NCI-H748 (cell line): Measurements from ENCODE around the gene HSPA5.
A peak's percentile ranks its signal among the peaks of the same experiment; 100 is the strongest.
"Not testable (repeated sequence)": the region's sequence is repeated elsewhere in the genome, so short reads cannot be mapped to it uniquely, and the experiment has no call there.

ENCODE experiments used
- DNase-seq: peaks from one replicate; lab custom pipeline; 2025; ENCODE audit not compliant: unreplicated experiment; lab: John Stamatoyannopoulos, UW

Gene HSPA5

GRCh38 chr9:125243792-125244260 is 2.7 kb upstream of the HSPA5 start:
- DNase-seq, result no peak

GRCh38 chr9:125241863-125242739 is 958 bp upstream of the HSPA5 start:
- peak; percentile 55 for DNase-seq

GRCh38 chr9:125240649-125240999 is 519 bp downstream of the HSPA5 start:
- DNase-seq, result peak; percentile 66

GRCh38 chr9:125239631-125240597 is 1.2 kb downstream of the HSPA5 start:
- no peak for DNase-seq

GRCh38 chr9:125238915-125239446 is 2.2 kb downstream of the HSPA5 start:
- no peak for DNase-seq

GRCh38 chr9:125238127-125238914 is 2.8 kb downstream of the HSPA5 start:
- no peak for DNase-seq

GRCh38 chr9:125236520-125237159 is 4.5 kb downstream of the HSPA5 start:
- not testable (repeated sequence) for DNase-seq

GRCh38 chr9:125235804-125236519 is 5.2 kb downstream of the HSPA5 start:
- DNase-seq, result no peak

- DNase-seq, result not testable (repeated sequence)
Measured at GRCh38 chr9:125234099-125234498, 7.0 kb downstream of the HSPA5 start.

- DNase-seq, result no peak
Measured at GRCh38 chr9:125233678-125234077, 7.5 kb downstream of the HSPA5 start.

GRCh38 chr9:125227761-125228160 is 13.4 kb downstream of the HSPA5 start:
- no peak for DNase-seq

- not testable (repeated sequence) for DNase-seq
Measured at GRCh38 chr9:125224858-125225257, 16.3 kb downstream of the HSPA5 start.

GRCh38 chr9:125218621-125219020 is 22.5 kb downstream of the HSPA5 start:
- DNase-seq, result no peak

- DNase-seq, result no peak
Measured at GRCh38 chr9:125214186-125214585, 27.0 kb downstream of the HSPA5 start.

GRCh38 chr9:125204477-125204876 is 36.7 kb downstream of the HSPA5 start:
- no peak for DNase-seq

- DNase-seq, result no peak
Measured at GRCh38 chr9:125202846-125203618, 38.1 kb downstream of the HSPA5 start.

GRCh38 chr9:125200216-125201047 is 40.7 kb downstream of the HSPA5 start, which contains the start of gene RABEPK:
RABEPK (plus strand) TSS chr9:125200542; CDS start chr9:125203014, 2,472 bp downstream.
- peak; percentile 93 for DNase-seq

- DNase-seq, result not testable (repeated sequence)
Measured at GRCh38 chr9:125195591-125195990, 45.6 kb downstream of the HSPA5 start.
